MCF 10A (cell line): Measurements from ENCODE around the gene CXCL11. TPM values are rescaled to one million over a fixed set of nuclear protein-coding genes. Genes with fewer than 3 reads are reported as not detected.

Experiments used
- BruUV-seq: library from RNA; stranded (reverse); fragments of 400-500 nt; replicated peaks from 2 replicates; lab custom pipeline; 2021; lab: Mats Ljungman, UMichigan
- CTCF ChIA-PET: fragments of 300-600 bp; sonication (Branson Sonifier 250); formaldehyde crosslinking; extraction: SDS; loops from one replicate; lab custom pipeline; 2021; ENCODE audit warnings: antibody characterized with exemption, inconsistent platforms; lab: Yijun Ruan, JAX
- POLR2A ChIA-PET: fragments of 300-600, 350-650 bp; sonication (Branson Sonifier 250); formaldehyde crosslinking; extraction: SDS; loops from one replicate; lab custom pipeline; 2020; ENCODE audit warnings: antibody characterized with exemption, inconsistent platforms; lab: Yijun Ruan, JAX
- DNase-seq: peaks from one replicate; pipeline ENCODE4 v3.0.0-alpha.2; 2018; ENCODE audit not compliant: unreplicated experiment
- H3K27ac Mint-ChIP-seq: one replicate; pipeline ENCODE4 v1.8.0; 2022; ENCODE audit warnings: mild to moderate bottlenecking, low read depth, mixed read lengths; ENCODE audit not compliant: unreplicated experiment
- H3K27me3 Mint-ChIP-seq: one replicate; pipeline ENCODE4 v1.8.0; 2022; ENCODE audit warnings: mixed read lengths; ENCODE audit not compliant: insufficient read depth, unreplicated experiment
- H3K36me3 Mint-ChIP-seq: one replicate; pipeline ENCODE4 v1.8.0; 2022; ENCODE audit warnings: mild to moderate bottlenecking, moderate library complexity, mixed read lengths; ENCODE audit not compliant: insufficient read depth, unreplicated experiment
- H3K4me1 Mint-ChIP-seq: one replicate; pipeline ENCODE4 v1.8.0; 2022; ENCODE audit warnings: mixed read lengths; ENCODE audit not compliant: insufficient read depth, unreplicated experiment
- H3K4me3 Mint-ChIP-seq: one replicate; pipeline ENCODE4 v1.8.0; 2022; ENCODE audit warnings: mild to moderate bottlenecking, moderate library complexity, mixed read lengths; ENCODE audit not compliant: unreplicated experiment
- H3K9me3 Mint-ChIP-seq: one replicate; pipeline ENCODE4 v1.8.0; 2022; ENCODE audit warnings: mixed read lengths; ENCODE audit not compliant: unreplicated experiment
- intact Hi-C: fragments of 100-400 bp; cut with micrococcal nuclease; formaldehyde crosslinking; loops from 2 replicates; pipeline ENCODE4 v1.14.1; 2022
- total RNA-seq: library from RNA; stranded (reverse); gene quantifications from 2 replicates; pipeline ENCODE4 v1.2.3, GENCODE V29; 2022
- TF ChIP-seq, protein P1 (sequence below): fragments of 200-600 bp; IDR thresholded peaks from one replicate; pipeline ENCODE4 v1.8.0; 2022; ENCODE audit warnings: antibody characterized with exemption, mild to moderate bottlenecking; ENCODE audit not compliant: unreplicated experiment

Gene CXCL11
- total RNA-seq, 1 experiment from 2014 or later = not detected

DNA sequence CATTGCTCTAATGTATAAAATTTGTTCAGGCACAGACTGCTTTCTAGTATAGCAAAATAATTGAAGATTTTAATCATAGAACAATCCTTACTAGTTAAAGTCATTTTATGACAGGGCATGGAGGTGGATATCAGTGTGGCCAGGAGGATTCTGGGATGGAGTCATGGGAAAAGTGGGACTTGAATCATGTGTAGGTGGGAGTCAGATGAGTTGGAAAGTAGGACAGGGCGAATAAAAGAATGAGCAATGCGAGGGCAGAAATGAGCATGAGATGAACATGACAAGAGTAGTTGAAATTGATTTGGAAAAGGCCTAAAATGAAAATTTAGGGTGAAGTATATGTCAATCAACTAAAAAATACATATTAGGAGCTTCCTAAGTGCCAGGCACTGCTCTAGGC, 37.9 kb downstream of the CXCL11 start:
- no peak for DNase-seq
- no peaks in the 10 kb centered on the region for H3K9me3 Mint-ChIP-seq
- no TSS peak for BruUV-seq
- H3K36me3 Mint-ChIP-seq = no peaks in the 10 kb centered on the region
- H3K4me1 Mint-ChIP-seq = peaks cover 9% of the 10 kb centered on the region
- no peak overlapping the region for H3K4me3 Mint-ChIP-seq
- TF ChIP-seq, protein P1, sequence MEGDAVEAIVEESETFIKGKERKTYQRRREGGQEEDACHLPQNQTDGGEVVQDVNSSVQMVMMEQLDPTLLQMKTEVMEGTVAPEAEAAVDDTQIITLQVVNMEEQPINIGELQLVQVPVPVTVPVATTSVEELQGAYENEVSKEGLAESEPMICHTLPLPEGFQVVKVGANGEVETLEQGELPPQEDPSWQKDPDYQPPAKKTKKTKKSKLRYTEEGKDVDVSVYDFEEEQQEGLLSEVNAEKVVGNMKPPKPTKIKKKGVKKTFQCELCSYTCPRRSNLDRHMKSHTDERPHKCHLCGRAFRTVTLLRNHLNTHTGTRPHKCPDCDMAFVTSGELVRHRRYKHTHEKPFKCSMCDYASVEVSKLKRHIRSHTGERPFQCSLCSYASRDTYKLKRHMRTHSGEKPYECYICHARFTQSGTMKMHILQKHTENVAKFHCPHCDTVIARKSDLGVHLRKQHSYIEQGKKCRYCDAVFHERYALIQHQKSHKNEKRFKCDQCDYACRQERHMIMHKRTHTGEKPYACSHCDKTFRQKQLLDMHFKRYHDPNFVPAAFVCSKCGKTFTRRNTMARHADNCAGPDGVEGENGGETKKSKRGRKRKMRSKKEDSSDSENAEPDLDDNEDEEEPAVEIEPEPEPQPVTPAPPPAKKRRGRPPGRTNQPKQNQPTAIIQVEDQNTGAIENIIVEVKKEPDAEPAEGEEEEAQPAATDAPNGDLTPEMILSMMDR = no peak
- intact Hi-C loops = loop anchor here (5.0 kb wide), 1 partner anchor 509 kb away; no protein-coding TSS in a partner anchor
- H3K27ac Mint-ChIP-seq = no peak overlapping the region
- peaks cover 12% of the 10 kb centered on the region for H3K27me3 Mint-ChIP-seq
- ChIA-PET CTCF (interaction anchor here (0.7 to 8.1 kb wide), 5 partner anchors 56 to 1836 kb away, joined by 3 to 128 read pairs (median 4); no protein-coding TSS in a partner anchor), POLR2A (interaction anchor here (2.0 kb wide), 1 partner anchor 89 kb away, joined by 8 read pairs; no protein-coding TSS in a partner anchor)

DNA sequence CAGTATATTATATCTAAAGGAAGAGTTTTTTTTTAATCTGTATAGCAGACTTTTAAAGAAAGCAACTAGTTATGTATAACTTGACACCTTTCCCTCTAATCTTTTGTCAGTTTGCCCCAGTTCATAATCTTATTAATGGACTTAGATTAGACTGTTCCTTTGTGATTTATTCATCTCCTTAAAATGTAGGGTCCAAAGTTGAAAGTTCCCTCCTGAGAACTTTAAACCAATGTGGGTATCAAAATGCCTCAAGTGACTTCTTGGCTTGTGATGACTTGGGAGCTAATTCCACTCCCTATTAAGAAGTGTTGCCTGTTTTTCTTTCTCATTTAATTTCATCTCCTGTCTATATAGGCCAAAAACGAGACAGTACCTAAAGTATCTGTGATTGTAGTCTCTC, 38.8 kb downstream of the CXCL11 start:
- ChIA-PET POLR2A (interaction anchor here (1.7 to 2.0 kb wide), 3 partner anchors 70 to 151 kb away, joined by 6 to 10 read pairs (median 8); partner anchors contain the start of gene NUP54), CTCF (interaction anchor here (0.6 to 8.1 kb wide), 14 partner anchors 12 to 1835 kb away, joined by 3 to 128 read pairs (median 4); no protein-coding TSS in a partner anchor)
- DNase-seq = no peak
- Mint-ChIP-seq H3K9me3 (no peaks in the 10 kb centered on the region), H3K4me1 (peaks cover 9% of the 10 kb centered on the region), H3K4me3 (no peak overlapping the region), H3K27me3 (peaks cover 12% of the 10 kb centered on the region), H3K27ac (peak overlapping the region; percentile 76), H3K36me3 (no peaks in the 10 kb centered on the region)
- intact Hi-C loops = loop anchor here (5.0 kb wide), 1 partner anchor 510 kb away; no protein-coding TSS in a partner anchor
- TF ChIP-seq, protein P1 = no peak
- no TSS peak for BruUV-seq

DNA sequence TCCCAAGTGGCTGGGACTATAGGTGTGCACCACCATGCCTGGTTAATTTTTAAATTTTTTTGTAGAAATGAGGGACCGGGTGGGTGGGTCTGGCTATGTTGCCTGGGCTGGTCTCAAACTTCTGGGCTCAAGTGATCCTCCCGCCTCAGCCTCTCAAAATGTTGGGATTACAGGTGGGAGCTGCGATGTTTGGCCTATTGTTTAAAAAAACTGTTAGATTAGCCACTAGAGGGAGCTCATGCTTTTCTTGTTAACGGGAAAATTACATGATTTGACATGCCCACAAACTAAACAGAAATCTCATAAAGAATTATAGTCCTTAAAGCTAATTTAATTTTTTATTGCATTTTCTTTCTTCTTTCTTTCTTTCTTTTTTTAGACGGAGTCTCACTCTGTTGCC, 40.1 kb downstream of the CXCL11 start:
- no TSS peak for BruUV-seq
- TF ChIP-seq, protein P1 = peak; percentile 60
- Mint-ChIP-seq H3K4me1 (peaks cover 9% of the 10 kb centered on the region), H3K27me3 (peaks cover 12% of the 10 kb centered on the region), H3K4me3 (no peak overlapping the region), H3K9me3 (no peaks in the 10 kb centered on the region), H3K27ac (peak overlapping the region; percentile 76), H3K36me3 (no peaks in the 10 kb centered on the region)
- POLR2A ChIA-PET = interaction anchor here (0.6 to 2.0 kb wide), 8 partner anchors 21 to 153 kb away, joined by 3 to 10 read pairs (median 4); partner anchors contain the start of gene NUP54
- intact Hi-C loops = loop anchor here (1.0 to 5.0 kb wide), 3 partner anchors 72 to 512 kb away; no protein-coding TSS in a partner anchor
- DNase-seq = peak; percentile 66
- CTCF ChIA-PET = interaction anchor here (0.5 to 8.1 kb wide), 30 partner anchors 11 to 1821 kb away, joined by 3 to 128 read pairs (median 5); partner anchors contain the start of genes CXCL10 and CXCL9

DNA sequence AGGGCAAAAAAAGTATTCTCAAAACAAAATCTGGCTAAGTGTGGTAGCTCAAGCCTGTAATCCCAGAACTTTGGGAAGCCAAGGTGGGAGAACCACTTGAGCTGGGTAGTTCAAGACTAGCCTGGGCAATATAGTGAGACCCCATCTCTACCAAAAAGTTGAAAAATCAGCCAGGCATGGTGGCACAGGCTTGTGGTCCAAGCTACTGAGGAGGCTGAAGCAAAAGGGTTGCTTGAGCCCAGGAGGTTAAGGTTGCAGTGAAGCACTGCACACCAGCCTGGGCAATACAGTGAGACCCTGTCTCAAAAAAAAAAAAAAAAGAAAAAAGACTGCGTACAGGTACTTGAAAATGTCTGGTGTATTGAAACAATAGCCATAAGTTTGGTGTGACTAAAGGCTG, 43.4 kb downstream of the CXCL11 start:
- intact Hi-C loops = no loop called here
- POLR2A ChIA-PET = interaction anchor here (0.6 to 1.3 kb wide), 5 partner anchors 65 to 1699 kb away, joined by 3 to 4 read pairs (median 3); no protein-coding TSS in a partner anchor
- H3K27me3 Mint-ChIP-seq = peaks cover 12% of the 10 kb centered on the region
- CTCF ChIA-PET = interaction anchor here (0.6 to 8.1 kb wide), 6 partner anchors 39 to 429 kb away, joined by 3 to 128 read pairs (median 4); no protein-coding TSS in a partner anchor
- no peak for DNase-seq
- H3K4me3 Mint-ChIP-seq = no peak overlapping the region
- H3K36me3 Mint-ChIP-seq = peaks cover 9% of the 10 kb centered on the region
- no TSS peak for BruUV-seq
- TF ChIP-seq, protein P1 = no peak
- H3K27ac Mint-ChIP-seq = no peak overlapping the region
- no peaks in the 10 kb centered on the region for H3K9me3 Mint-ChIP-seq
- peaks cover 29% of the 10 kb centered on the region for H3K4me1 Mint-ChIP-seq
